Fibroblast of skin of right quadriceps (primary cell): Measurements from ENCODE around the gene RRAGD.
"Not testable (repeated sequence)": the region's sequence is repeated elsewhere in the genome, so short reads cannot be mapped to it uniquely, and the experiment has no call there.

Experiments
- DNase-seq: peaks from one replicate; pipeline ENCODE4 v3.0.0-alpha.2; 2013

RRAGD gene

DNA sequence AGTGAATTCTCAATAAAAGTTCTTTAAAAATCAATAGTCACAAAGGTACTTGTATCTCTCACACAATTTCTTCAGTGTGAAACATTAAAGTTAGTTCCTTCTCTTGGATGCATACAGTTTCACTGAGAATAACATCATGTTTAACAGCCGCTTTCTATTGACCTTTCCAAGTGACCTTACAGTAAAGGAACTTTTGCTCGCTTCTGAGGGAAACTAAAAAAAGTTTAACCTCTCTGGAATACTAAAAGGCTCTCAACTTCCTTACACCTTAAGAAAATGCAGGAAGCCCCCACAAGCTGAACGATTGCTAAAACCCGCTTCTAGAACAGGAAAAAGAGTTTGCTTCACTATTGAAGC is 1.3 kb downstream of the RRAGD start:
- no peak for DNase-seq

DNA sequence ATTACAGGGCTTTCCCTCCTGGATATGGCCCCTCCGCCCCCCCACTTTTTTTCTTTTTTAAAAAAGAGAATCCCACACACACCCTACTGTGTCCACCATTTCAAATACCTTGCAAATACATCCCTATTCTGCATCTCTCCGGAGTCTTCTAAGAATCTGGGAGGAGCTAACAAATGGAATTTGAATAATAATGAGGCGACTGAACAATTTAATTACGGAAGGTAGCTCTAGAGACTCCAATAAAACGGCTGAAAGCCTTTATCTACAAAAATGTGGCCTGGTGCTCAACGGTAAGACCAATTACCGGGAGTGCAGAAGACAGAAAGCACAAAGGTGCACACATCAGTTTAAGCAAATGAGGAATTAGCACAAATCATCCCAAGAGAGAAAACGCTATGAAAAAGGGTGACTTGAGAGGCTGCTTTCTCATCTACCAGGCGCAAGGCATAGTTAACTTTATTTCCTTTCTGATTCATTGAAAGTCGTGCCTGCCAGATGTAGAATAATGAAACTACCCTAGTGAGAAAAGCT is 1.8 kb downstream of the RRAGD start:
- no peak for DNase-seq

DNA sequence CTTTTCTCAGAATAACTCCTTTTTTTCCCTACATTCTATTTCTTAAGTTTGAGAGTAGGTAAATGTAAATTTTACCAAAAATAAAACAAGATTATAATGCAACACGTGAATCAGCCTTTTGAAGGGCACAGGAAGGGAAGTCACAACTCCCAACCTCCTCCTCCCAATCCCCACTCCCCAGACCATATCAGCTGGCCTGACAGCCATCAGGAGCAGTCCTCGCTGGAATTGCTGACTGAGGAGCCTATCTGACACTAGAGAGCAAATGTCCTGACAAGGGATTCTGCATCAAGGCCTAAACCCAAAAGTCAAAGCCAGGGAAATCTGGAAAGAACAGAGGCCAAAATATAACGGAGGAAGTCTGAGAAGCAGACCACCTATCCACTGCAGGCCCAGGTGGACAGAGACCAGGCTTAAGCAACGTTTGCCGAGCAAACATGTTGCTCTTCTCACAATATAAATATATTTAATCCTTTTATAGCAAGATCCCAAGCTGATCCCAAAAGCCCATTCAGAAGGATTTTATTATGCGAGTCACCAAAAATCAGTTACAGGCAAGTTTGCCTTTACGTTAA is 2.5 kb downstream of the RRAGD start:
- DNase-seq, result no peak

GRCh38 chr6:89406141-89406540 is 5.9 kb downstream of the RRAGD start:
- no peak for DNase-seq

- DNase-seq, result no peak
Measured at GRCh38 chr6:89404512-89404911, 7.6 kb downstream of the RRAGD start.

DNA sequence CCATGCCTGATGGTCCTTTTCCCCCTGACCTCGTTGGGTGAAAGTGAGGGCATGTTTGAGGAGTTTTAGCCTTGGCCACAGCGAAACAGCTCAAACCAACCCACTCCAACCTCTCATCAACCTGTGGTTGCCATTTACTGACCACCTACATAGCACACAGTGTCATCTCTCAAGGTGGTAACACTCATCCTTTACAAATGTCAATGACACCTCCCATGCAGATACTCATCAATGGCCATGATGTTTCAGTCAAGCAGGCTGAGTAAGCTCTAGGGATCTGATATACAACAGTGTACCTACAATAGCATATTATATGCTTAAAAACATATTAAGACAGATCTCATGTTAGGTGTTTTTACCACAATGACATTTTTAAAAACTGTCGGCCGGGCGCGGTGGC is 9.3 kb downstream of the RRAGD start:
- DNase-seq, result no peak

GRCh38 chr6:89400912-89401399 is 11.1 kb downstream of the RRAGD start:
- DNase-seq, result no peak

DNA sequence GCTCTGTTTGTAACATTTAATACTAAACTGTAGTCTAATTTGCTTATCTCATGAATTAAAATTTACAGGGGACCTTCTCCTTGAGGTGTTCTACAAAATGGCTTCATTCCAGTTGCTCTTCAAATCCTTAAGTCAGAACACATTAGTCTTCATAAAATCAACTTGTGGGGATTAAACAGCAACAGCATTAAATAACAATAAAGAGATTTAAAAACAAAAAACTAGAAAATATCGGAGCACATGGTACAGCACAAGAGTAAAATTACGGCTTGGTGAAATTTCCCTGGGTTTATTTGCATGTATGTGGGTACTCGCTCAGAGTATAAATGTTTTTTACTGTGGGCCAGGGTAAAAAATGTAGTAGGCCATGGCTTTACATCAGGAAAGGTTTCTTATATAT is 12.0 kb downstream of the RRAGD start:
- no peak for DNase-seq

DNA sequence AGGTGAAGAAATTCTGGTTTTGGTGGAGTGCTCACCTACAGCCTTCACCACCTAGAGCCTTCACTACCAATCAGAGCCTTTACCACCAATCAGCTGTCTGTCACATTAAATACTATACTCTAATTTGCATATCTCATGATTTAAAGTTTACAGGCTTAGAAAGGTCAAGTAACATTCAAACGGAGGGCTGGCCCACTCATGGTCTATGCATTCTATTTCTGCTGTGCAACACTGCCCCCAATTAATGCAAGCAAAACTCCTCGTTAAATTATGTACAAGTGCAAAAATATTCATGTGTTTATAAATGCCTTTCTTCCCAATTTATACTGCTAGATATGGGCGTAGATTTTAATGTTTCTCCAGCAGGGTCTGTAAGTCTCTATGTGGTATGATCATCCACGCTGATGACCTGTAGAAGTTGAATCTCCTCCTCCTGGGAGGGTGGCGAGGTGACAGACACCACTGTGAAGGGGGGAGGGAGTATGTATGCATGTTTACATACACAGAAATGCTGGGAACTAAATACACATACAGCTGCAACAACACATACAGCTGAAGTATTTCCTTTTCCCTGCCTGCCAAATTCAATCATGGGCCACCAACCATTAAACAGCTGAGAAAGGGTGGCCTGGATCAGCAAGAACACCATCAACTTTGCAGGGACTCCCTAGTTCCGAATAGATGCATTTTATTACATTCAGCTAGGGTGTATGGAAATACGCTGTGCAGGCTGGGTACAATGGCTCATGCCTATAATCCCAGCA is 13.1 kb downstream of the RRAGD start:
- DNase-seq, result no peak

GRCh38 chr6:89397884-89398283 is 14.2 kb downstream of the RRAGD start:
- not testable (repeated sequence) for DNase-seq

DNA sequence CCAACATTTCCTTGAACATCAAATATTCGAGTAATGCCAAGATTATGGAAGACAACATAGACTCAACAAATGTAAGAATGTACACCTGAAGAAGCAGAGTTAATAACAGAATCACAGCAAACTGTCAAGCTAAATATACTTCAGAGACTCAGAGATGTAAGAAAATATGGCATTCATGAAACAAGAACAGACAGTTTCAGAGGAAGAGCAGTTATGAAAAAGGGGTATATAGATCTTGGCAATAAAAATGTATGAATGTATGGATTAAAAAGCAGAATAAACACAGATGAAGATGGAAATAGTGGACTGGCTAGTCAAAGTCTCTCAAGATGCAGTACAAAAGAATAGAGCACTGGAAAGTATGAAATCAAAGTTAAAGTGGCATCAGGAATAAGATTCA is 18.4 kb downstream of the RRAGD start:
- DNase-seq, result no peak

DNA sequence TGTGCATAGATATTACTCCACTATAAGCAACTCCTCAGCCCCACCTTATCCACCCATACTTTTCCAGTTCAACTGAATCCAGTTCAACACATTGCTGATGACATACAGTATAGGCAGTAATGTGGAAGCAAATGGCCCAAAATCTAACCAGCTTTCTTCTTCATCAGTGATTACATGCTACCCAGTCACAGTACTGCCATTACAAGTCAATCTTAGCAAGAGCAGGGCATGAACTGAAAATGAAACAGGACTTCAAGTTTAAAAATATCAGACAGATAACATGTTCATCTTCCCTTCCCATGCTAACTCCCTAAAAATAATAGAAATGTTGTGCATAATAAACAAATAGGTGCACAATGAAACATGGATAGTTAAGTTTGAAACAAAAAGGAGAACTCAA is 19.2 kb downstream of the RRAGD start:
- DNase-seq, result no peak

DNA sequence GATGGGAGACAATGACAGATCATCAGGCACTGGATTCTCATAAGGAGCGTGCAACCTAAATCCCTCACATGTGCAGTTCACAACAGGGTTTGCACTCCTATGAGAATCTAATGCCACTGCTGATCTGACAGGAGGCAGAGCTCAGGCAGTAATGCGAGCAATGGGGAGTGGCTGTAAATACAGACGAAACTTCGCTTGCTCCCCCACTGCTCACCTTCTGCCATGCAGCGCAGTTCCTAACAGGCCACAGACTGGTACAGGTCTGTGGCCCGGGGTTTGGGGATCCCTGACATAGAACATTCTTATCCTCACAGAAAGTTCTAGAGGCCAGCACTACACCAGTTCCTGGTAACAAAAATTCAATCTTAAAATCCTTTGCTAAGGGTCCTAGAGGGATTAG is 23.2 kb downstream of the RRAGD start:
- no peak for DNase-seq

GRCh38 chr6:89387516-89388201 is 24.4 kb downstream of the RRAGD start:
- peak; percentile 14 for DNase-seq

- no peak for DNase-seq
Measured at GRCh38 chr6:89386917-89387491, 25.1 kb downstream of the RRAGD start.

DNA sequence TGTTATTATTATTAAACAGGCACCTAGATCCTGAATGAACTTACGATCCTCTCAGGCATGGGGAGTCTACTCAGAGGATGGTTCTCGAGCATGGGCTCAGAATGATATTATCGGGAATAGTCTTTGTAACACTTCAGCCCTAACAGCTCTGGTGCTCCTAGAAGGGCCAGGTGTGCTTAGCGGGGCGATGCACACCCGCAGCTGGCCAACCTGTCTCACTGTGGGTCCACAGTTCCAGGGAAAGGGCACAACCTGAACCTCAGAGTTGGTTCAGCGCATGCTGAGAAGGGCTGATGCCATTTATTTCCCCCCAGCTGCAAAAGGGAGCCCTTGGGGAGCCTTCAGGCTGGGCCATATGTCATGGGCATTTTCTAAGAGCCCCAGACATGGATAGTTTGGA is 26.2 kb downstream of the RRAGD start:
- no peak for DNase-seq

DNA sequence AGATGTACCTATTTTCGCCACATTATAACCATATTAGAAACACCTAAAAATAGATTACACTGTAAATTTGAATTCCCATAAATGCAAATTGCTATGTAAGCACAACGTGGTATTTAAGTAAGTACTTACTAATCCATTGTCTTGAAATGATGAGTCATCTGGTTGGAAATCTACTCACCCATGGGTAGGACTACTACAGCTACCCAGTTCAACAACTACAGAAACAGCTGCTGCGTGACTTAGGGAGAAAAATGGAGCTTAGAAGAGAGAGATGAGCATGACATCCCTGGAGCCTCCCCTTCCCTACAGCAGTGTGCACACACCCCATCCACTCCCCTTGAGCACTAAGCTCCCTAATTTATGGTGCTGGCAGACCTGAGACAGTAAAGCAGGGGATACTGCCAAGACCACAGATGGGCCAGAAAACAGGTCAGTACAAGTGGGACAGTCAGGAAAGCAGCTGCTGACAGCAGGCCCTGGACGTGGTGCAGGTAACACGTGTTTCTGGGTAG is 26.9 kb downstream of the RRAGD start:
- peak; percentile 18 for DNase-seq

DNA sequence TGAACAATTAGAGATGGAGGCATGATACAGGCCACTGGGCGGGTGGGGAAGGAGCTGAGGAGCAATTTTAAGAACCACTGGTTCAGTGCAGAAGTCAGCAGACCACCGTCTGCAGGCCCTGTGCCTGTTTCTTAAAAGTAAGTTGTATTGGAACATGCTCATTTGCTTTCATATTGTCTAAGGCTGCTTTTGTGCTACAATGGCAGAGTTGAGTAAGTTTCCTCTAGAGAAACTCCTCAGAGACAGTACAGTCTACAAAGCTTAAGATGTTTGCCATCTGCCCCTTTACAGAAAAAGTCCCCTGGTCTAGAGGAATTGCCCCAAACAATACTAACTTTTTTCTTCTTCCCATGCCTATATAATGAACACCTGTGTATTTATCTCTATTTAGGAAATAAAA is 31.0 kb downstream of the RRAGD start:
- no peak for DNase-seq

DNA sequence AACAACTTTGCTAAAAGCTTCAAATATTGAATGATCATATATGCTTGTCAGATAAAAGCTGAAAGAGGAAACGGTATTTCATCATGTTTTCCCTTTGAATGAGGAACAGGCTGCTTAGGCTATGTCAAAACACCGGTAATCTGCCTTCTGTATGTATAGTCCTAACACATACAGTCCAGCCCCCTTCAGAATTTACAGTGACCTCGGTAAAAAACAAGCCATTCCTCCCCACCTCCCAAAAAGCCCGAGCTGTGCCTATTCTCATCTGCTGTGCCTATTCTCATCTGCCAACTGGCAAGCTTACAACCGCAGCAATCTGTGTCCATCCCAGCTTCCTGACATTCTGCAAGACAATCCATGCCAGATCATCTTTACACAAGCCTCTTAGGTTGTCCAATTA is 32.8 kb downstream of the RRAGD start:
- DNase-seq, result no peak

GRCh38 chr6:89378628-89379027 is 33.4 kb downstream of the RRAGD start:
- DNase-seq, result no peak

DNA sequence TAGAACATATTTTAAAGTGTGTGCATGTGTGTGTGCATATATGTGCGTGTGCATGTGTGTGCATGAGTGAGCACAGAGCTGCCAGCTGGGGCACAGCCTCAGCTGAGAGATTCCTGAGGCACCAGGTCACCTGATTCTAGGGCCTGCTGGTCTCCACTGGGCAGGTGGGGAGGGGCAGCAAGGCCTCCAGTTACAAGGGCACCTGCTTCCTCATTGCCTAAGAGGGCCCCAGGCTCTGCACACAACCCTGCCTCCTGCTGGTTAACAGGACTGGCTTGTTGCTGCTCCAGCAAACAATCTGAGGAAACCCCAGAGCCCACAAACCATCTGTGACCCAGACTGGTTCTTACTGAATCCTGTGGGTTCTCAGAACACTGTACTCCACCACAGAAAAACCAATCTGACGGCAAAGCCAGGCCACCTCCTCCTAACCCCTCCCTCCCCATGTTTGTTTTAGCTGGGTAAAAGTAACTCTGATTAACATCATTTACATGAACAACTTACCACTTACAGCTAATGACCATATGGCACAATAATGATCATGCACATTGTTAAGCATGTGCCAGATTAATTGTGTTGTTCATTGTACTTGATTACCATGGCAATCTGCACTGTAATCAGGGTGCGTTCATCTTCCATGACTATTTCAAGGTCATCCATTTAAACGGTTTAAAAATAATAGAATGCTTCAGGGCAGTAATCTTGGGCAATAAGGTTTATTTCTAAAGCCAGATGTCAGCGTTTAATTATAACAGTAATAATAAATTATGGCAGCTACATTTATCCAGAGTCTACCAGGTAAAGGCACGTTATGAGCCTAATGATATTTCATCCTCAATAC is 36.4 kb downstream of the RRAGD start:
- no peak for DNase-seq

GRCh38 chr6:89372506-89372901 is 39.6 kb downstream of the RRAGD start:
- no peak for DNase-seq
